GM23338 (cell line): ENCODE data around the gene IGF1. TPM values are rescaled to one million over a fixed set of nuclear protein-coding genes. Genes with fewer than 3 reads are reported as not detected.

ENCODE experiments used
- ATAC-seq: fragments of 200-7000 bp; cut with Tn5 transposase; 3 replicates; pipeline ENCODE4 v1.9.1; 2020
- DNase-seq: peaks from one replicate; pipeline ENCODE4 v3.0.0-alpha.2; 2015; ENCODE audit warnings: low spot score
- H2AFZ ChIP-seq: fragments of 200-600 bp; sonication (generic); 2 replicates; pipeline ENCODE4 v1.8.0; 2016; ENCODE audit warnings: antibody characterized with exemption, mild to moderate bottlenecking, moderate library complexity
- H3F3A ChIP-seq: fragments of 200-600 bp; sonication (generic); replicated peaks from 2 replicates; pipeline ENCODE4 v1.8.0; 2017; ENCODE audit warnings: antibody characterized with exemption, mixed run types, low read depth
- H3K27ac ChIP-seq: fragments of 200-600 bp; sonication (generic); 2 replicates; pipeline ENCODE4 v1.6.1; 2016; ENCODE audit warnings: low read depth
- H3K27me3 ChIP-seq: fragments of 200-600 bp; sonication (generic); 2 replicates; pipeline ENCODE4 v1.8.0; 2016; ENCODE audit warnings: mild to moderate bottlenecking, mixed run types, moderate library complexity; ENCODE audit not compliant: insufficient read depth
- H3K36me3 ChIP-seq: fragments of 200-600 bp; sonication (generic); 2 replicates; pipeline ENCODE4 v1.8.0; 2016; ENCODE audit warnings: mild to moderate bottlenecking; ENCODE audit not compliant: insufficient read depth
- H3K4me1 ChIP-seq: fragments of 200-600 bp; sonication (generic); 2 replicates; pipeline ENCODE4 v1.8.0; 2016; ENCODE audit warnings: mild to moderate bottlenecking, moderate library complexity; ENCODE audit not compliant: insufficient read depth
- H3K4me2 ChIP-seq: fragments of 200-600 bp; sonication (generic); 2 replicates; pipeline ENCODE4 v1.7.1; 2017; ENCODE audit warnings: mixed run types
- H3K4me3 ChIP-seq: fragments of 200-600 bp; sonication (generic); 2 replicates; pipeline ENCODE4 v1.6.1; 2016; ENCODE audit warnings: mixed run types
- H3K79me2 ChIP-seq: fragments of 200-600 bp; sonication (generic); replicated peaks from 2 replicates; pipeline ENCODE4 v1.8.0; 2017; ENCODE audit warnings: mild to moderate bottlenecking; ENCODE audit not compliant: insufficient read depth
- H3K9me2 ChIP-seq: fragments of 200-600 bp; sonication (generic); 2 replicates; pipeline ENCODE4 v1.8.0; 2017; ENCODE audit not compliant: insufficient read depth
- H4K20me1 ChIP-seq: fragments of 200-600 bp; sonication (generic); replicated peaks from 2 replicates; pipeline ENCODE4 v1.8.0; 2017; ENCODE audit warnings: mild to moderate bottlenecking; ENCODE audit not compliant: insufficient read depth
- H3K27ac Mint-ChIP-seq: 2 replicates; pipeline ENCODE4 v1.8.0; 2020; ENCODE audit warnings: inconsistent platforms, mild to moderate bottlenecking, moderate library complexity, mixed read lengths
- H3K27me3 Mint-ChIP-seq: 3 replicates; pipeline ENCODE4 v1.8.0; 2022; ENCODE audit warnings: low read depth, mild to moderate bottlenecking, moderate library complexity, mixed read lengths, inconsistent platforms; ENCODE audit not compliant: insufficient read depth, poor library complexity
- H3K36me3 Mint-ChIP-seq: 3 replicates; pipeline ENCODE4 v1.8.0; 2021; ENCODE audit warnings: low read depth, mild to moderate bottlenecking, inconsistent platforms, moderate library complexity, mixed read lengths
- H3K4me1 Mint-ChIP-seq: 3 replicates; pipeline ENCODE4 v1.8.0; 2020; ENCODE audit warnings: mild to moderate bottlenecking, inconsistent platforms, mixed read lengths
- H3K4me3 Mint-ChIP-seq: 3 replicates; pipeline ENCODE4 v1.8.0; 2021; ENCODE audit warnings: moderate library complexity, mild to moderate bottlenecking, inconsistent platforms, mixed read lengths
- H3K9me3 Mint-ChIP-seq: 3 replicates; pipeline ENCODE4 v1.8.0; 2020; ENCODE audit warnings: moderate library complexity, mild to moderate bottlenecking, inconsistent platforms, mixed read lengths
- CREB1 ChIP-seq: fragments of 250-450 bp; sonication (Bioruptor Pico); IDR thresholded peaks from 2 replicates; pipeline ENCODE4 v1.5.0; 2020; ENCODE audit warnings: low read depth, mild to moderate bottlenecking, moderate library complexity
- EZH2 ChIP-seq: fragments of 200-600 bp; sonication (generic); IDR thresholded peaks from one replicate; pipeline ENCODE4 v1.8.0; 2017; ENCODE audit warnings: antibody characterized with exemption, mild to moderate bottlenecking, low read depth; ENCODE audit not compliant: unreplicated experiment
- JUNB ChIP-seq: IDR thresholded peaks from one replicate; pipeline ENCODE4 v1.6.1; 2016; ENCODE audit warnings: antibody characterized with exemption; ENCODE audit not compliant: unreplicated experiment
- NANOG ChIP-seq: IDR thresholded peaks from 2 replicates; pipeline ENCODE4 v1.6.1; 2016; ENCODE audit warnings: antibody characterized with exemption, borderline replicate concordance
- POLR2AphosphoS5 ChIP-seq: IDR thresholded peaks from 2 replicates; pipeline ENCODE4 v1.6.1; 2016; ENCODE audit warnings: antibody characterized with exemption, low read depth
- STAT1 ChIP-seq: IDR thresholded peaks from one replicate; pipeline ENCODE4 v1.6.1; 2016; ENCODE audit warnings: antibody characterized with exemption; ENCODE audit not compliant: unreplicated experiment
- ZNF331 ChIP-seq: fragments of 250-450 bp; sonication (Bioruptor Pico); IDR thresholded peaks from 2 replicates; pipeline ENCODE4 v1.5.0; 2020; ENCODE audit warnings: low read depth, mild to moderate bottlenecking, moderate library complexity
- polyA plus RNA-seq: library from polyadenylated mRNA; unstranded; fragments of >200 nt; fragmentation: Nextera tagmentation; extraction: Ambion mirVana; gene quantifications from 2 replicates; pipeline ENCODE4 v1.2.1, GENCODE V29; 2016
- total RNA-seq: library from RNA; depleted of rRNA; stranded (reverse); fragments of >200 nt; shearing (Covaris generic); gene quantifications from 2 replicates; pipeline ENCODE4 v1.2.3, GENCODE V29; 2014
- TF ChIP-seq, protein P1 (sequence below): fragments of 250-450 bp; sonication (Bioruptor Pico); IDR thresholded peaks from 2 replicates; pipeline ENCODE4 v1.5.0; 2020; ENCODE audit warnings: mild to moderate bottlenecking, moderate library complexity

IGF1 gene
- total and polyA plus RNA-seq, 2 experiments from 2014 or later: 0.29 TPM; not detected in 1

DNA sequence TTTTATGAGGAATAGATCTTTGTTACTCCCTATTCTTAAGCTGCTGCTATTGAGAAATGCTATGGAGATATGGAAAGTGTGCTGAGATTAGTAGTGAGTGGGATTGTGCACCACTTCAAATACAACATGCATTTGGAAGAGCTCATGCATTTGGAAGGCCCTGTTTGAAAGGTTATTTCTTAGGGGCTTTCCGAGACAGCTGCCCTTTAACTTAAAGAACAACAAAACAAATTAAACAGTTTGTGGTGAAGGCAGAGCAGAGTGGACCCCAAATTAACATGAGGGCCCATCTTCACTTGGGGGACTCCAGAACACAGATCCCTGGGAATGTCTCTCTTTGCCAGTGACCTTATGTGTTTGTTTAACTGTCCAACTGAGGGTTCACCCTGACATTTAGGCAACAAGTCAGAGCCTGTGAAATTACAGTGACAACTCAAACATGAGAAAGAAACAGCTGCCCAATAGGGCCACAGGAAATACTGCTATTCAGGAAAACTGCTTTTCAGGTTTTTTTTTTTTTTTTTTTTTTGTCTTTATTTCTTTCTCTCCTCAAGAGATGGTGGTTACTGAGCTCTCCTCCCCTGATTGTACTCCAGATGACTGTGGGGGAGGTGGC is 41.4 kb upstream of the IGF1 start (continued):
- TF ChIP-seq, protein P1, sequence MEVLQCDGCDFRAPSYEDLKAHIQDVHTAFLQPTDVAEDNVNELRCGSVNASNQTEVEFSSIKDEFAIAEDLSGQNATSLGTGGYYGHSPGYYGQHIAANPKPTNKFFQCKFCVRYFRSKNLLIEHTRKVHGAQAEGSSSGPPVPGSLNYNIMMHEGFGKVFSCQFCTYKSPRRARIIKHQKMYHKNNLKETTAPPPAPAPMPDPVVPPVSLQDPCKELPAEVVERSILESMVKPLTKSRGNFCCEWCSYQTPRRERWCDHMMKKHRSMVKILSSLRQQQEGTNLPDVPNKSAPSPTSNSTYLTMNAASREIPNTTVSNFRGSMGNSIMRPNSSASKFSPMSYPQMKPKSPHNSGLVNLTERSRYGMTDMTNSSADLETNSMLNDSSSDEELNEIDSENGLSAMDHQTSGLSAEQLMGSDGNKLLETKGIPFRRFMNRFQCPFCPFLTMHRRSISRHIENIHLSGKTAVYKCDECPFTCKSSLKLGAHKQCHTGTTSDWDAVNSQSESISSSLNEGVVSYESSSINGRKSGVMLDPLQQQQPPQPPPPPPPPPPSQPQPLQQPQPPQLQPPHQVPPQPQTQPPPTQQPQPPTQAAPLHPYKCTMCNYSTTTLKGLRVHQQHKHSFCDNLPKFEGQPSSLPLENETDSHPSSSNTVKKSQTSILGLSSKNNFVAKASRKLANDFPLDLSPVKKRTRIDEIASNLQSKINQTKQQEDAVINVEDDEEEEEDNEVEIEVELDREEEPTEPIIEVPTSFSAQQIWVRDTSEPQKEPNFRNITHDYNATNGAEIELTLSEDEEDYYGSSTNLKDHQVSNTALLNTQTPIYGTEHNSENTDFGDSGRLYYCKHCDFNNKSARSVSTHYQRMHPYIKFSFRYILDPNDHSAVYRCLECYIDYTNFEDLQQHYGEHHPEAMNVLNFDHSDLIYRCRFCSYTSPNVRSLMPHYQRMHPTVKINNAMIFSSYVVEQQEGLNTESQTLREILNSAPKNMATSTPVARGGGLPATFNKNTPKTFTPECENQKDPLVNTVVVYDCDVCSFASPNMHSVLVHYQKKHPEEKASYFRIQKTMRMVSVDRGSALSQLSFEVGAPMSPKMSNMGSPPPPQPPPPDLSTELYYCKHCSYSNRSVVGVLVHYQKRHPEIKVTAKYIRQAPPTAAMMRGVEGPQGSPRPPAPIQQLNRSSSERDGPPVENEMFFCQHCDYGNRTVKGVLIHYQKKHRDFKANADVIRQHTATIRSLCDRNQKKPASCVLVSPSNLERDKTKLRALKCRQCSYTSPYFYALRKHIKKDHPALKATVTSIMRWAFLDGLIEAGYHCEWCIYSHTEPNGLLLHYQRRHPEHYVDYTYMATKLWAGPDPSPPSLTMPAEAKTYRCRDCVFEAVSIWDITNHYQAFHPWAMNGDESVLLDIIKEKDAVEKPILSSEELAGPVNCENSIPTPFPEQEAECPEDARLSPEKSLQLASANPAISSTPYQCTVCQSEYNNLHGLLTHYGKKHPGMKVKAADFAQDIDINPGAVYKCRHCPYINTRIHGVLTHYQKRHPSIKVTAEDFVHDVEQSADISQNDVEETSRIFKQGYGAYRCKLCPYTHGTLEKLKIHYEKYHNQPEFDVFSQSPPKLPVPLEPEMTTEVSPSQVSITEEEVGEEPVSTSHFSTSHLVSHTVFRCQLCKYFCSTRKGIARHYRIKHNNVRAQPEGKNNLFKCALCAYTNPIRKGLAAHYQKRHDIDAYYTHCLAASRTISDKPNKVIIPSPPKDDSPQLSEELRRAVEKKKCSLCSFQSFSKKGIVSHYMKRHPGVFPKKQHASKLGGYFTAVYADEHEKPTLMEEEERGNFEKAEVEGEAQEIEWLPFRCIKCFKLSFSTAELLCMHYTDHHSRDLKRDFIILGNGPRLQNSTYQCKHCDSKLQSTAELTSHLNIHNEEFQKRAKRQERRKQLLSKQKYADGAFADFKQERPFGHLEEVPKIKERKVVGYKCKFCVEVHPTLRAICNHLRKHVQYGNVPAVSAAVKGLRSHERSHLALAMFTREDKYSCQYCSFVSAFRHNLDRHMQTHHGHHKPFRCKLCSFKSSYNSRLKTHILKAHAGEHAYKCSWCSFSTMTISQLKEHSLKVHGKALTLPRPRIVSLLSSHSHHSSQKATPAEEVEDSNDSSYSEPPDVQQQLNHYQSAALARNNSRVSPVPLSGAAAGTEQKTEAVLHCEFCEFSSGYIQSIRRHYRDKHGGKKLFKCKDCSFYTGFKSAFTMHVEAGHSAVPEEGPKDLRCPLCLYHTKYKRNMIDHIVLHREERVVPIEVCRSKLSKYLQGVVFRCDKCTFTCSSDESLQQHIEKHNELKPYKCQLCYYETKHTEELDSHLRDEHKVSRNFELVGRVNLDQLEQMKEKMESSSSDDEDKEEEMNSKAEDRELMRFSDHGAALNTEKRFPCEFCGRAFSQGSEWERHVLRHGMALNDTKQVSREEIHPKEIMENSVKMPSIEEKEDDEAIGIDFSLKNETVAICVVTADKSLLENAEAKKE (CRISPR knock-in tag): no peak
- TF ChIP-seq ZNF331 (CRISPR knock-in tag) (no peak), CREB1 (CRISPR knock-in tag) (no peak), NANOG (no peak), STAT1 (no peak)

DNA sequence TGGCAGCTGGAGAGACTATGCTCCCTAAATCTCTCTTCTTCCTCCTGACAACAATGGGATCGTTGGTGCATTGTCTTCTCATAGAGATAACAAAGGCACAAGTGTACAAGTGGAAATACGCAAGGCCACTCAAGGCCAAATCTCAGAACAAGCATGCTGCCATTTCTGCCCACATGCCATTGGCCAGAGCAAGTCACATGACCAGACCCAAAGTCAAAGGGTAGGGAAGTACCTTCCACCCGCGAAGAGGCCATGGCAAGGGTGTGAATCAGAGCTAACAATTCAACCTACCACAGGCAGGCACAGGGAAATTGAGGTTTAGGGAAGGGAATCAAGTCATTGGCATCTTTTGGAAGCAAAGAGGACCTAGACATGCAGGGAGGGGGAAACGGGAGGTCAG is 38.5 kb upstream of the IGF1 start:
- no peak overlapping the region for H3K27ac ChIP-seq
- no peaks in the 10 kb centered on the region for H3K36me3 Mint-ChIP-seq
- no peaks in the 10 kb centered on the region for H3K9me3 Mint-ChIP-seq
- DNase-seq: no peak
- peaks cover 3% of the 10 kb centered on the region for H3K27me3 Mint-ChIP-seq
- no peaks in the 10 kb centered on the region for H3K4me1 ChIP-seq
- no peak overlapping the region for H3K4me3 ChIP-seq
- no peaks in the 10 kb centered on the region for H4K20me1 ChIP-seq
- H3K27me3 ChIP-seq: no peaks in the 10 kb centered on the region
- peaks cover 2% of the 10 kb centered on the region; the same call in 2 of the 3 replicates for H3K4me1 Mint-ChIP-seq
- no peak overlapping the region for H3K4me2 ChIP-seq
- H3F3A ChIP-seq: no peaks in the 10 kb centered on the region
- H3K27ac Mint-ChIP-seq: no peak overlapping the region
- H3K36me3 ChIP-seq: no peaks in the 10 kb centered on the region
- no peak overlapping the region; the same call in 1 of the 2 replicates for H2AFZ ChIP-seq
- H3K4me3 Mint-ChIP-seq: no peak overlapping the region
- TF ChIP-seq JUNB (no peak), EZH2 (no peak), POLR2AphosphoS5 (no peak)
- ATAC-seq: no peak
- peaks cover 6% of the 10 kb centered on the region; the same call in 1 of the 2 replicates for H3K9me2 ChIP-seq
- no peaks in the 10 kb centered on the region for H3K79me2 ChIP-seq
